Measurements from ENCODE around the gene ZNF335.

DNA sequence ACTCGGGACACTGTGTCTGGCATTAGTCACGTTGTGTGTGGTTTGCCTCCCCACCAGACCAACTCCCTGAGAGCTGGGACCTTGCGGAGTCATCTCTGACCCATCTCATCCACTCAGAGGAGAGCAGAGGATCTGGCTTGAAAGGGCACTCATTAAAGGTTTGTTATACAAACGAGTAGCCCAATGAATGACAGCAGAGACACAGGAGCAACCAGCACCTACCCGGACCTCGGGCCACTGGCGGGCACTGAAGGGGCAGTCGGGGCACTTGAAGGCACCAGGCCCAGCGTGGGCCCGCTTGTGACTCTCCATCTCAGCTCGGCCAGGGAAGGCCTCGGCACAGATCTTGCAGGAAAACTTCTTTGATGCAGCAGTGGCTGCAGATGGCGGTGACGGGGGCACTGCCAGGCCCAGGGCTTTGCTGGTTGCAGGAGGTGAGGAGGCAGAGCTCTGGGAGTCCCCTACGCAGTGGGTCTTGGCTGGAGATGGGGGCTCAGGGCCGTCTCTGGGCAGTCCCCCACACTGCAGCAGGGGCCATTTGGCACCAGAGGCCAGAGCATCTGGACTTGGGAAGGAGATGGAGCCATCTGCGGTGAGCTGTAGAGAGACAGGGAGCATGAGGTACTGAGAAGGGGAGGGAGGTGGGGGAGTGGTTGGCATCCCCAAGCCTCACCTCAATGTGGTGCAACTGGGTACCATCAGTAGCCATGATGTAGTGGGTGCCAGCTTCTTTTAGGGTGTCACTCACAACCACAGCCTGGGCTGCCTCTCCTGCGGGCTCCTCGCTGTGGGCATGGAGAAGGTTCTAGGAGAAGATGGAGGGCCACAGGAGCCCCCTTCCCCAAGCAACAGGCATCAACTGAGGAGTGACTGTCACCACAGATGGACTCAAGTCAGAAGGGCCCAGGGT is 19.8 kb downstream of the ZNF335 start:
- TF ChIP-seq, protein P1, sequence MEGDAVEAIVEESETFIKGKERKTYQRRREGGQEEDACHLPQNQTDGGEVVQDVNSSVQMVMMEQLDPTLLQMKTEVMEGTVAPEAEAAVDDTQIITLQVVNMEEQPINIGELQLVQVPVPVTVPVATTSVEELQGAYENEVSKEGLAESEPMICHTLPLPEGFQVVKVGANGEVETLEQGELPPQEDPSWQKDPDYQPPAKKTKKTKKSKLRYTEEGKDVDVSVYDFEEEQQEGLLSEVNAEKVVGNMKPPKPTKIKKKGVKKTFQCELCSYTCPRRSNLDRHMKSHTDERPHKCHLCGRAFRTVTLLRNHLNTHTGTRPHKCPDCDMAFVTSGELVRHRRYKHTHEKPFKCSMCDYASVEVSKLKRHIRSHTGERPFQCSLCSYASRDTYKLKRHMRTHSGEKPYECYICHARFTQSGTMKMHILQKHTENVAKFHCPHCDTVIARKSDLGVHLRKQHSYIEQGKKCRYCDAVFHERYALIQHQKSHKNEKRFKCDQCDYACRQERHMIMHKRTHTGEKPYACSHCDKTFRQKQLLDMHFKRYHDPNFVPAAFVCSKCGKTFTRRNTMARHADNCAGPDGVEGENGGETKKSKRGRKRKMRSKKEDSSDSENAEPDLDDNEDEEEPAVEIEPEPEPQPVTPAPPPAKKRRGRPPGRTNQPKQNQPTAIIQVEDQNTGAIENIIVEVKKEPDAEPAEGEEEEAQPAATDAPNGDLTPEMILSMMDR (conservative IDR thresholded peaks at IDR 0.05 in 1 of 2, IDR thresholded peaks at IDR 0.05 in 1 of 2; ENCODE audit: extremely low read depth in 1 of 2, insufficient read depth in 1 of 2, low read depth in 1 of 2, low read length in 2 of 2): no peak
- no peak for TF ChIP-seq EZH2 (IDR thresholded peaks at IDR 0.05; ENCODE audit: borderline replicate concordance, low read length)

Data from mammary epithelial cell (primary cell).